GM12892 (cell line): ENCODE results near the gene ATXN1.
"Not testable (repeated sequence)": the region's sequence is repeated elsewhere in the genome, so short reads cannot be mapped to it uniquely, and the experiment has no call there.

ENCODE experiments used
- POLR2A ChIP-seq: IDR thresholded peaks from 2 replicates; pipeline ENCODE4 v1.6.1; 2011; ENCODE audit warnings: low read depth, low read length, control low read depth
- POLR2AphosphoS5 ChIP-seq: IDR thresholded peaks from 2 replicates; pipeline ENCODE4 v1.6.1; 2011; ENCODE audit warnings: low read depth, low read length, control low read depth

DNA sequence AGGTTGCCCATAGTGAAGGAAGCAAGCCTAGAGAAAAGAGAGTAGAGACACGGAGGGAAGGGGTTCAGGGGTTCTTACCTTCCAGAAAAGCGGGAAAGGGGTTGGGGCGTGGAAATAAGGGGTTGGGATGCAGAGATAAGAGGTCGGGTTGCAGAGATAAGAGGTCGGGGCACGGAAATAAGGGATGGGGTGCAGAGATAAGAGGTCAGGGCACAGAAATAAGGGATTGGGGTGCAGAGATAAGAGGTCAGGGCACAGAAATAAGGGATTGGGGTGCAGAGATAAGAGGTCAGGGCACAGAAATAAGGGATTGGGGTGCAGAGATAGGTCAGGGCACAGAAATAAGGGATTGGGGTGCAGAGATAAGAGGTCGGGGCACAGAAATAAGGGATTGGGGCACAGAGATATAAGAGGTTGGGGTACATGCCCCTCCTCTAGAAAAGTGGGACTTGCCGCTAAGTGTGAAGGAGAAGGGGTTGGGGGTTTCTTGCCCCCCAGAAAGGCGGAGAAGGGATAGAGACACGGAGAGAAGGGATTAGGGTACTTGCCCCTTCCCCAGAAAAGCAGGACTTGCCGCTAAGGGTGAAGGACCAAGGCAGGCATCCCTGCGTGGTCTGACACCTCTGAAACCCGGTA, 497.7 kb downstream of the ATXN1 start:
- not testable (repeated sequence) for TF ChIP-seq POLR2AphosphoS5, POLR2A
